Astrocyte of the spinal cord (primary cell): Measurements from ENCODE around the gene CADM1.

Experiments
- DNase-seq: peaks from one replicate; pipeline ENCODE4 v3.0.0; 2011; ENCODE audit warnings: low read depth, low spot score
- H3K4me3 ChIP-seq: 2 replicates; pipeline ENCODE4 v1.5.1; 2011; ENCODE audit warnings: low read depth, mild to moderate bottlenecking, low read length, moderate library complexity
- CTCF ChIP-seq: IDR thresholded peaks from 2 replicates; pipeline ENCODE4 v1.5.1; 2012; ENCODE audit warnings: low read depth, mild to moderate bottlenecking, low read length, inconsistent platforms
- in situ Hi-C: cut with HindIII; loops from 2 replicates; pipeline ENCODE4 v1.10.0; 2017; ENCODE audit warnings: low sequenced_read_pairs

Gene CADM1

GRCh38 chr11:115198321-115198741, 305.9 kb downstream of the CADM1 start:
- H3K4me3 ChIP-seq: no peak overlapping the region
- in situ Hi-C loops: no loop called here
- TF ChIP-seq CTCF: no peak
- DNase-seq: peak; percentile 77

- in situ Hi-C loops: no loop called here
- no peak for DNase-seq
- no peak overlapping the region for H3K4me3 ChIP-seq
- TF ChIP-seq CTCF: no peak
These were observed 306.8 kb downstream of the CADM1 start for GRCh38 chr11:115197433-115197832.

- no peak for TF ChIP-seq CTCF
- no peak overlapping the region for H3K4me3 ChIP-seq
- no peak for DNase-seq
- in situ Hi-C loops: no loop called here
These were observed 307.2 kb downstream of the CADM1 start for GRCh38 chr11:115197031-115197430.

GRCh38 chr11:115194802-115195110, 309.5 kb downstream of the CADM1 start:
- H3K4me3 ChIP-seq: no peak overlapping the region
- no peak for TF ChIP-seq CTCF
- in situ Hi-C loops: no loop called here
- DNase-seq: no peak

- no peak for TF ChIP-seq CTCF
These were observed 310.1 kb downstream of the CADM1 start for GRCh38 chr11:115193914-115194801.

GRCh38 chr11:115191761-115192160, 312.5 kb downstream of the CADM1 start:
- DNase-seq: no peak
- H3K4me3 ChIP-seq: no peak overlapping the region
- in situ Hi-C loops: no loop called here
- no peak for TF ChIP-seq CTCF

More at GRCh38 chr11:115193914-115194801, 310.1 kb downstream of the CADM1 start:
- in situ Hi-C loops: no loop called here
- no peak overlapping the region for H3K4me3 ChIP-seq
- DNase-seq: no peak
